NCI-H460 (cell line): ENCODE results near the gene OR56A4. TPM values are rescaled to one million over a fixed set of nuclear protein-coding genes. Genes with fewer than 3 reads are reported as not detected.

Experiments
- DNase-seq: peaks from one replicate; pipeline ENCODE4 v3.0.0-alpha.2; 2016; ENCODE audit warnings: low read depth; ENCODE audit errors: extremely low read depth
- polyA plus RNA-seq: library from polyadenylated mRNA; depleted of rRNA; stranded (reverse); fragments of >200 nt; gene quantifications from 2 replicates; pipeline ENCODE4 v1.2.3, GENCODE V29; 2014; cell fraction: nucleus; rRNA removed
- total RNA-seq: library from RNA; depleted of rRNA; stranded (reverse); fragments of >200 nt; shearing (Covaris generic); gene quantifications from 2 replicates; pipeline ENCODE4 v1.2.3, GENCODE V29; 2014; rRNA removed

OR56A4 gene, protein sequence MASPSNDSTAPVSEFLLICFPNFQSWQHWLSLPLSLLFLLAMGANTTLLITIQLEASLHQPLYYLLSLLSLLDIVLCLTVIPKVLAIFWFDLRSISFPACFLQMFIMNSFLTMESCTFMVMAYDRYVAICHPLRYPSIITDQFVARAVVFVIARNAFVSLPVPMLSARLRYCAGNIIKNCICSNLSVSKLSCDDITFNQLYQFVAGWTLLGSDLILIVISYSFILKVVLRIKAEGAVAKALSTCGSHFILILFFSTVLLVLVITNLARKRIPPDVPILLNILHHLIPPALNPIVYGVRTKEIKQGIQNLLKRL
- total RNA-seq: not detected in 2 replicates
- not detected in 2 replicates for polyA plus RNA-seq

- no peak for DNase-seq
Measured at GRCh38 chr11:6006846-6007245, at the start of gene OR56A4. Gene OR56A4 (minus strand): TSS chr11:6006946. CDS start chr11:6002992, 3,954 bp downstream.

DNA sequence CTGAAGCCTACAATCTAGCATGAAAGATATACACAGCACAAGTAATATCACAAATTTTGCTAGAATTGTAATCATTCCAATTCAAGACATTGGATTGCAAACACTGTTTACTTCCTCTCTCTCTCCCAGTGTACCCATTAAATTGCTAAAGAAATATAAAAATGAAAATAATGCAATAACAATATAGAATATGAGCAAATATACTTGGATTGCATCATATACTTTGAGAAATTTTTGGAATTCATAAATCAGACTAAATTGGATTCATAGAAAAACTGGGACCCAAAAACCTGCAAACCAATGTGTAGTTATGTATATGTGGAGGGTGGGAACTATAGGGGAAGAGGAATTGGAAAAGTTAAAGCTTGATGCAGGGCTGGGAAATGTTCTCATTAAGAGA lies 48.8 kb upstream of the OR56A4 start:
- no peak for DNase-seq

- no peak for DNase-seq
Measured at GRCh38 chr11:6052374-6052773, 45.6 kb upstream of the OR56A4 start.

GRCh38 chr11:6040874-6041273 lies 34.1 kb upstream of the OR56A4 start:
- DNase-seq: no peak

DNA sequence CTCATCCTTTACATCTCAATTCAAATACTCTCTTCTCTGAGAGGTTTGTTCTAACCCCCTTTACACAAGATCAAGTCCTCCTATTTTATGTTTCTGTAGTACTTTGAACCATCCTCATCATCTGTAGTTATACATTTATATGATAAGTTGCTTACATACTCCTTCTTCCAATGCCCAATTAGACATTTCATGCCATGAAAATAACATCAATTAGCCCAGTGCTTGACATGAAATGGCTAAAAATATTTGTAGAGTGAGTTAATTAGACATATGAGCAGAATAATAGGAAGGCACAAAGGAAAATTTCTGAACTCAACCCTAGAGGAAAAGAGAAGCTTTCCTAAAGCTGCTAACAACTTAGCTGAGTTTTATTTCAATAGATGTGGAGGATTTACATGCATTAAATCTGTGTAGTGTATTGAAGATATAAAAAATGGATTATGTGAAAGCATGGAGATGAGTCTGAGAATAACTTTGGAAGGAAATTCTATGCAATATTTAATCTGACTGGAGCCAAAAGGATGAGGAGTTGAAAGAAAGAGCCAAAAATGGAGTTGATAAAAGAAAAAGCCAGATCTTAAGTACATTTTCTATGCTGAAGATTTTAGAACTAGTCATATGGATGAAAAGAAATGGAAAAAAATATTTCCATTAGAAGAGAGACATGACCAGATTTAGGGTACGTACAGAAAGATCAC lies 24.1 kb upstream of the OR56A4 start, which contains the start of gene OR56A1:
Gene OR56A1, minus strand, starts transcription at position 51 of the 698 bp plus-strand sequence. CDS start 3,066 bp downstream, outside the sequence.
- no peak for DNase-seq

- DNase-seq: no peak
Measured at GRCh38 chr11:6027501-6027900, 20.8 kb upstream of the OR56A4 start.

- DNase-seq: no peak
Measured at GRCh38 chr11:6025056-6025455, 18.3 kb upstream of the OR56A4 start.

- DNase-seq: peak; percentile 30
Measured at GRCh38 chr11:6022956-6023355, 16.2 kb upstream of the OR56A4 start.

- no peak for DNase-seq
Measured at GRCh38 chr11:6013042-6013441, 6.3 kb upstream of the OR56A4 start.

DNA sequence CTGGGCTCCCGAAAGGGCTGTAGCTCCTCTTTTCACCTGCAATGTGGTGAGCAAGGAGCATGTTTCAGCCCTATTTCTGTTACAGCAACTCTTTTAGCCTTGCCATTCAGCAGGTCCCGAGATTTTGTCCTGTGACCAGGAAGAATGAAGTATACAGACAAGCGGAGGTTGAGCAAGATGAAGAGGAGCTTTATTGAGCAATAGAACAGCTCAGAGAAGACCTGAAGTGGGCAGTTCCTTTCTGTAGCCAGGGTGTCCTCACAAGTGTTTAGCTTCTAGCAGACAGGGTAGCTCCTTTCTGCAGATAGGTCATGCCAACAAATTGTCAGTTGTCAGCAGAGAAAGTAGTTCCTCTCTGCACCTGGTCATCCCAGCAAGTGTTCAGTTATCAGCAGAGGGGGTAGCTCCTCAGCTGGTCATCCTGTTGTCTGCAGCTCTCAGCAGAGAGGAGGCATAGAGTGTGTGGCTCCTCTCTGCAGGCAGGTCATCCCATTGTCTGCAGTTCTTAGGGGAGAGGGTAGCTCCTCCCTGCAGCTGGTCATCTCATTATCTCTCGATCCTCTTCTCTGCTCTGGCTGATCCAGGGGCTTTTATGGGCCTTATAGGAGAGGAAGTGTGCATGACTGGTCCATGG lies 5.4 kb upstream of the OR56A4 start:
- DNase-seq: no peak

DNA sequence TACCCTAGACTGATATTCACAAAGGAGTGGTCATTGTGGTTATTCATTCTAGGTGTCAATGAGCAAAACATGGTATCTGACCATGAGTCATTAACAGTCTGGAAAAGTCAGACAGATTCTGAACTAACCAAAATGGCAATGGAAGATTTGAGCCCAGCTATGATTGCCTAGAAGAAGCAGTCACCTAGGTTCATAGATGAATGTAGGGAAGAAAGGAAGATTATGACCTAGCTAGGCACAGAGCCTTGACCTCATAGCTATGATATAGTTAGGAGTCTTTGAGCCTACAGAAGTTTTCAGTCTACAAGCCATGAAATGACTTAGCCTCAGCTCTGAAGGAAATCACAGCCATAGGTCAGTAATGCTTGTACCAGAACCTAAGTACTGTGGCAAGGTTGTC lies 351 bp downstream of the OR56A4 start:
- DNase-seq: no peak

GRCh38 chr11:6002202-6002699 lies 4.5 kb downstream of the OR56A4 start:
- DNase-seq: no peak

- no peak for DNase-seq
Measured at GRCh38 chr11:5994791-5995190, 12.0 kb downstream of the OR56A4 start.

GRCh38 chr11:5992604-5993251 lies 14.0 kb downstream of the OR56A4 start:
- peak; percentile 3 for DNase-seq

DNA sequence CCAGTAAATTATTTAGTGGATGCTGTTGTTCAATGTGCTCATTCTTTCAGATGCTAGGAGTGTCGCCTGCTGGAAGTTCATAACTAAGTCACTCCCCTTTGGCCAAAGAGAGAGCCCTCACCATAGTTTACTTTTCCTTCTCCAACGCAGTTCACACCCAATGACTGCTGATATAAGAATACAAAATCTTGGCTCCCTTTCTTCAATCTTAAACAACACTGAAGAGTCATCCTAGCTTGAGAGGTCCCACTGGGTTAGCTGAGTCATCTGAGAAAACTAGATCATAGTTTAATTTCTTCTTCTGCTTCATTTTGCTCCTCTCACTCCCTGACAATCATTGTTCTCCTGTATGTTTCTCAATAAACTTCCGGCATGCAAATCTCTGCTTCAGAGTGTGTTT lies 14.6 kb downstream of the OR56A4 start:
- no peak for DNase-seq

GRCh38 chr11:5989203-5989602 lies 17.5 kb downstream of the OR56A4 start:
- no peak for DNase-seq

DNA sequence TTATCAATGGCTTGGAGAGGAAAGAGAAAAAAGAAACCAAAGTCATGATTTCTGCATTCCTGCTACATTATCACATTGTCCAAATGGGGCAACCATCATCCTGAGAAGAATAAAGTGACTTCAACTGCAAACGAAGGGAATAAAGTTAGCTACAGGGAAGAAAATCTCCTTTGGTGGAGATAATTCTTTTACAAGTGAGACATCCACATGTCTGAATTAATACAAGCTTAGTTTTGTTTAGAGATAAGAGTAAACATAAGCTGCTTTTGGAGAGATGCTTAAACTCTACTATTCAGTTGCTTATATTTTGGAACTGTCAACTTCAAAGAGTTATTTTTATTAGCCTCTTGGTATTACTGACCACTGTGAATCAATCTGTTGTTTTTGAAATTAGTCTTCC lies 19.9 kb downstream of the OR56A4 start, which contains the start of gene OR52L1:
Gene OR52L1, minus strand, starts transcription at position 101 of the 400 bp plus-strand sequence. Its CDS starts 55 bp downstream, at position 46.
- DNase-seq: no peak

DNA sequence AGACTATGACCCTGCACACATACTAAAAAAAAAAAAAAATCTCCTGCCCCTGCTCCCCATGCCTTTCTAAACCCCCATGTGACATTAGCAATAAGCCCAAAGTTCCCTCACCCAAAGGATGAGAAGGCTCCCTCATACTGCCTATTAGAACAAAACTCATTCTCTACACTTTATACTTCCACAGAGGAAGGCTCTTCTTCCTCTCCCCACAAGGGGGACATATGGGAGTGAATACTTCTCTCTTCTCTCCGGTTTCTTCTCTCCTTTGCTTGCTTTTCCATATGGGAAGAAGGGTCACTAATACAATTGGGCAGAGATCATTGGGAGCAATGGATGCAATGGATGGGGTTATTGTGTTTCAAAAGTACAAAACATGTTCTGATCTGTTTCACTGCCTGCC lies 23.3 kb downstream of the OR56A4 start:
- DNase-seq: no peak

DNA sequence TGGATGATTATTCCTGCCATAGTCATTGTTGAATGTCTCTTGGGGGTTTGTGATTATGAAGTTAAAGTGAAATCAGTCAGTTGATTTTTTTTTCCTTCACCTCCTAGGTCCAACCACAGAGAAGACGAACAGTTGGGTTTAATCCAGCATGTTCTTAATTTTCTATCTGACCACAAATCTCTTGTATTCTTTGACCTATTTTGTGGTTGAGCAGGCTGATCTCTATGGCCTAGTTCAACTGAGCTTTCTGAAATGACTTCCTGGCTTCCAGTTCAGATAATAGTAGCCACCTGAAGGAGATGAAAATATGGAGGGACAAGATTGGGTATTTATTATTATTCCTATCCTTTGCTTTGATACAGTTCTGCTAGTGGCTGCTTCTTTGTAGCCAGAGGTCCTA lies 33.2 kb downstream of the OR56A4 start:
- no peak for DNase-seq

DNA sequence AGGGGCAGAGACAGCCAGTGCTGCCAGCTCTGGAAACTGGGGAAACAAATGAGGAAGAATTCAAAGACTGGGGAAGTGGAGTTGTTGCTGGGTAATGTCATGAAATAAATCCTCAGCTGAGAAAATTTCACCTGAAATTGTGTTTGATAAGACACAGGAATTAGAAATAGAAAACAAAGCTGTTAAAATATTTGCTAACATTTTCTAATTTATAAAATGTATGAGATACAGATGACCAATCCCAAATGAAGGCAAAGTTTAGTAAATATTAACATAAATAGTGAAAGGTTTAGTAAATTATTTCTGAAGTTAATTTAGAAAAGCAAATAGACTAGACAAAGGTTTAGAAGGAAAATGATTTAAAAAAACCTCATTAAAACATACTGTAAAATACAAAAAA lies 38.4 kb downstream of the OR56A4 start, which contains the start of gene OR56A5:
Gene OR56A5, minus strand, starts transcription at position 101 of the 400 bp plus-strand sequence. Its CDS starts 0 bp downstream, at position 101.
- DNase-seq: no peak

DNA sequence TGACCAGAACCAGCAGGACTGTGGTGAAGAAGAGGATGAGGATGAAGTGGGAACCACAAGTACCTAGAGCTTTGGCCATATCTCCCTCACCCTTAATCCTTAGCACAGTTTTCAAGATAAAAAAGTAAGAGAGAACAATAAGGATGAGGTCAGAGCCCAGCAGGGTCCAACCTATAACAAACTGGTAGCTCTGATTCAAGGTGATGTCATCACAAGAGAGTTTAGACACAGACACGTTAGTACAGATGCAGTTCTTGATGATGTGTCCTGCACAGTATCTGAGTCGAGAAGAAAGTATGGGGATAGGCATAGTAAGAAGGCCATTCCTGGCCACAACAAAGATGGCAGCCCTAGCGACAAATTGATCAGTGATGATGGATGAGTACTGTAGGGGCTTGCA lies 39.0 kb downstream of the OR56A4 start:
- no peak for DNase-seq
